Ramos (cell line): ENCODE results near the gene IPO5.
"Not testable (repeated sequence)": the region's sequence is repeated elsewhere in the genome, so short reads cannot be mapped to it uniquely, and the experiment has no call there.

Experiments
- in situ Hi-C: fragments of 300-500 bp; cut with MboI; formaldehyde crosslinking; loops from one replicate; pipeline ENCODE4 v1.14.3; 2022; ENCODE audit warnings: low sequenced_read_pairs; ENCODE audit not compliant: unreplicated experiment

IPO5 gene

GRCh38 chr13:97946951-97947588, 6.4 kb upstream of the IPO5 start:
- in situ Hi-C loops: no loop called here

GRCh38 chr13:97948041-97948440, 5.4 kb upstream of the IPO5 start:
- in situ Hi-C loops: no loop called here

GRCh38 chr13:97949316-97949715, 4.2 kb upstream of the IPO5 start:
- in situ Hi-C loops: not testable (repeated sequence)

- in situ Hi-C loops: no loop called here
Measured at GRCh38 chr13:97951376-97951775, 2.1 kb upstream of the IPO5 start.

GRCh38 chr13:97952831-97953230, 644 bp upstream of the IPO5 start:
- in situ Hi-C loops: not testable (repeated sequence)

- in situ Hi-C loops: no loop called here
Measured at GRCh38 chr13:97961340-97961739, 7.9 kb downstream of the IPO5 start.

- in situ Hi-C loops: no loop called here
Measured at GRCh38 chr13:97962887-97963286, 9.4 kb downstream of the IPO5 start.

GRCh38 chr13:97967226-97967625, 13.8 kb downstream of the IPO5 start:
- in situ Hi-C loops: no loop called here

GRCh38 chr13:97967948-97968347, 14.5 kb downstream of the IPO5 start:
- in situ Hi-C loops: no loop called here

GRCh38 chr13:97971519-97971918, 18.0 kb downstream of the IPO5 start:
- in situ Hi-C loops: no loop called here

- in situ Hi-C loops: no loop called here
Measured at GRCh38 chr13:97974773-97975172, 21.3 kb downstream of the IPO5 start.

GRCh38 chr13:97975280-97975847, 21.9 kb downstream of the IPO5 start:
- in situ Hi-C loops: no loop called here

GRCh38 chr13:97975848-97976609, 22.6 kb downstream of the IPO5 start:
- in situ Hi-C loops: no loop called here

- in situ Hi-C loops: no loop called here
Measured at GRCh38 chr13:97976610-97977521, 23.4 kb downstream of the IPO5 start.

- in situ Hi-C loops: no loop called here
Measured at GRCh38 chr13:97977982-97978381, 24.5 kb downstream of the IPO5 start.

GRCh38 chr13:97978651-97979050, 25.2 kb downstream of the IPO5 start:
- in situ Hi-C loops: no loop called here

GRCh38 chr13:97979051-97979450, 25.6 kb downstream of the IPO5 start:
- in situ Hi-C loops: no loop called here

GRCh38 chr13:97979556-97979955, 26.1 kb downstream of the IPO5 start:
- in situ Hi-C loops: no loop called here

GRCh38 chr13:97982286-97982685, 28.8 kb downstream of the IPO5 start:
- in situ Hi-C loops: no loop called here

GRCh38 chr13:97986835-97987234, 33.4 kb downstream of the IPO5 start:
- in situ Hi-C loops: no loop called here

- in situ Hi-C loops: no loop called here
Measured at GRCh38 chr13:97999653-98000052, 46.2 kb downstream of the IPO5 start.
